CD4-positive, alpha-beta T cell treated with Interleukin-12 subunit alpha and Interleukin-12 subunit beta, for 1 hour (primary cell): ENCODE results near the gene VARS2.
A peak's percentile ranks its signal among the peaks of the same experiment; 100 is the strongest.
"Not testable (repeated sequence)": the region's sequence is repeated elsewhere in the genome, so short reads cannot be mapped to it uniquely, and the experiment has no call there.

Experiments
- DNase-seq: peaks from one replicate; pipeline ENCODE4 v3.0.0-alpha.2; 2020

VARS2 gene

GRCh38 chr6:30900863-30901417 is 13.1 kb upstream of the VARS2 start:
- DNase-seq = no peak

GRCh38 chr6:30901436-30901835 is 12.6 kb upstream of the VARS2 start:
- DNase-seq = no peak

GRCh38 chr6:30902196-30902595 is 11.8 kb upstream of the VARS2 start:
- DNase-seq = not testable (repeated sequence)

- DNase-seq = no peak
Measured at GRCh38 chr6:30902709-30903108, 11.3 kb upstream of the VARS2 start.

- DNase-seq = no peak
Measured at GRCh38 chr6:30903236-30903635, 10.8 kb upstream of the VARS2 start.

GRCh38 chr6:30907290-30907757 is 6.7 kb upstream of the VARS2 start:
- DNase-seq = not testable (repeated sequence)

- DNase-seq = peak; percentile 95
Measured at GRCh38 chr6:30907758-30908591, 6.1 kb upstream of the VARS2 start, which contains the start of gene GTF2H4. GTF2H4 (plus strand) TSS chr6:30908207.

GRCh38 chr6:30908700-30909099 is 5.3 kb upstream of the VARS2 start:
- DNase-seq = no peak

- DNase-seq = not testable (repeated sequence)
Measured at GRCh38 chr6:30910473-30910872, 3.6 kb upstream of the VARS2 start.

GRCh38 chr6:30912746-30913520 is 1.1 kb upstream of the VARS2 start:
- no peak for DNase-seq

GRCh38 chr6:30913721-30914075 is 340 bp upstream of the VARS2 start:
- no peak for DNase-seq

GRCh38 chr6:30914854-30915590 is 984 bp downstream of the VARS2 start:
- DNase-seq = no peak

- DNase-seq = peak; percentile 44
Measured at GRCh38 chr6:30915591-30915946, 1.5 kb downstream of the VARS2 start.

- DNase-seq = no peak
Measured at GRCh38 chr6:30917041-30917440, 3.0 kb downstream of the VARS2 start.

GRCh38 chr6:30917487-30917886 is 3.4 kb downstream of the VARS2 start:
- no peak for DNase-seq

GRCh38 chr6:30918670-30919069 is 4.6 kb downstream of the VARS2 start:
- DNase-seq = no peak

GRCh38 chr6:30922447-30922852 is 8.4 kb downstream of the VARS2 start:
- DNase-seq = no peak

GRCh38 chr6:30924040-30924627 is 10.1 kb downstream of the VARS2 start:
- DNase-seq = not testable (repeated sequence)

- DNase-seq = no peak
Measured at GRCh38 chr6:30926644-30927043, 12.6 kb downstream of the VARS2 start.

GRCh38 chr6:30927080-30927479 is 13.0 kb downstream of the VARS2 start:
- DNase-seq = not testable (repeated sequence)

GRCh38 chr6:30928677-30929076 is 14.6 kb downstream of the VARS2 start:
- DNase-seq = no peak

GRCh38 chr6:30930506-30930905 is 16.5 kb downstream of the VARS2 start:
- no peak for DNase-seq

GRCh38 chr6:30931272-30931671 is 17.2 kb downstream of the VARS2 start:
- DNase-seq = no peak
